HCT116 (cell line): ENCODE data around the gene VCX2. TPM values are rescaled to one million over a fixed set of nuclear protein-coding genes. Genes with fewer than 3 reads are reported as not detected.

Source experiments
- ATAC-seq: fragments of 200-7000 bp; cut with Tn5 transposase; 2 replicates; pipeline ENCODE4 v1.9.1; 2020; ENCODE audit warnings: mild to moderate bottlenecking, moderate library complexity
- BruUV-seq: library from RNA; stranded (reverse); fragments of 400-500 nt; replicated peaks from 2 replicates; lab custom pipeline; 2021; lab: Mats Ljungman, UMichigan
- CTCF ChIA-PET: fragments of 300-600 bp; sonication (Branson Sonifier 250); formaldehyde crosslinking; loops from one replicate; lab custom pipeline; 2021; ENCODE audit warnings: antibody characterized with exemption; lab: Charles Lee
- POLR2A ChIA-PET: fragments of 300-600, 350-600 bp; sonication (Branson Sonifier 250); formaldehyde crosslinking; loops from one replicate; lab custom pipeline; 2021; ENCODE audit warnings: antibody characterized with exemption; lab: Charles Lee
- RAD21 ChIA-PET, 2 experiments: fragments of 300-600 bp; sonication (Branson Sonifier 250); formaldehyde crosslinking; loops; one replicate each; lab custom pipeline; 2023; ENCODE audit warnings: low total read pairs in 2 of 2; ENCODE audit not compliant: uncharacterized antibody in 2 of 2, unreplicated experiment in 2 of 2, low non-redundant PET in 1 of 2; lab: Charles Lee
- DNase-seq: peaks from one replicate; pipeline ENCODE4 v3.0.0-alpha.2; 2010; ENCODE audit warnings: low read depth, low spot score
- H2AFZ ChIP-seq: fragments of 200-600 bp; shearing (Covaris generic), sonication (generic); 2 replicates; pipeline ENCODE4 v1.6.1; 2017; ENCODE audit warnings: low read depth, mixed run types, mixed read lengths, antibody characterized with exemption, low read length; ENCODE audit not compliant: poor library complexity, severe bottlenecking
- H3K27ac ChIP-seq: 2 replicates; pipeline ENCODE4 v1.5.1; 2012; ENCODE audit warnings: low read depth, low read length
- H3K27me3 ChIP-seq: fragments of 200-600 bp; sonication (generic); 2 replicates; pipeline ENCODE4 v1.6.1; 2016; ENCODE audit warnings: mixed run types, low read length, mixed read lengths; ENCODE audit not compliant: insufficient read depth
- H3K36me3 ChIP-seq, 2 experiments: fragments of 200-500 bp in 1 of 2; fragments of 200-600 bp in 1 of 2; sonication (Bioruptor generic) in 1 of 2; sonication (generic) in 1 of 2; 2 replicates each; pipeline versions ENCODE4 v1.5.1 to v1.6.1; 2014 to 2016; ENCODE audit warnings: low read length in 2 of 2, inconsistent platforms in 1 of 2, mixed read lengths in 1 of 2, mixed run types in 1 of 2; ENCODE audit not compliant: insufficient read depth in 2 of 2, control insufficient read depth in 1 of 2
- H3K4me1 ChIP-seq, 2 experiments: fragments of 200-600 bp in 1 of 2; sonication (generic) in 1 of 2; 2 replicates each; pipeline versions ENCODE4 v1.5.1 to v1.6.1; 2012 to 2017; ENCODE audit warnings: low read length in 2 of 2, inconsistent platforms in 1 of 2, mild to moderate bottlenecking in 1 of 2, mixed read lengths in 1 of 2, mixed run types in 1 of 2, moderate library complexity in 1 of 2; ENCODE audit not compliant: insufficient read depth in 2 of 2, control insufficient read depth in 1 of 2
- H3K4me2 ChIP-seq: fragments of 200-600 bp; sonication (generic); 2 replicates; pipeline ENCODE4 v1.6.1; 2017; ENCODE audit warnings: mixed run types, low read length, mixed read lengths
- H3K4me3 ChIP-seq, 2 experiments: fragments of 200-600 bp in 1 of 2; sonication (generic) in 1 of 2; replicated peaks in 1 of 2; 2 replicates each; pipeline ENCODE4 v1.5.1; 2011 to 2016; ENCODE audit warnings: low read length in 2 of 2, control low read depth in 1 of 2, low read depth in 1 of 2, mild to moderate bottlenecking in 1 of 2, mixed read lengths in 1 of 2, mixed run types in 1 of 2
- H3K79me2 ChIP-seq: fragments of 200-600 bp; sonication (generic); 2 replicates; pipeline ENCODE4 v1.6.1; 2017; ENCODE audit warnings: mild to moderate bottlenecking, mixed run types, low read length, moderate library complexity, mixed read lengths; ENCODE audit not compliant: insufficient read depth
- H3K9ac ChIP-seq: fragments of 200-600 bp; sonication (generic); 2 replicates; pipeline ENCODE4 v1.6.1; 2016; ENCODE audit warnings: low read length, mixed read lengths
- H3K9me2 ChIP-seq: fragments of 200-600 bp; sonication (generic), shearing (Covaris generic); 2 replicates; pipeline ENCODE4 v1.6.1; 2017; ENCODE audit warnings: mixed run types, mild to moderate bottlenecking, moderate library complexity; ENCODE audit not compliant: insufficient read depth
- H3K9me3 ChIP-seq, 2 experiments: fragments of 200-500 bp in 1 of 2; fragments of 200-600 bp in 1 of 2; sonication (Bioruptor generic) in 1 of 2; sonication (generic) in 1 of 2; 2 replicates each; pipeline ENCODE4 v1.6.1; 2014 to 2017; ENCODE audit warnings: low read length in 2 of 2, mixed read lengths in 2 of 2, inconsistent platforms in 1 of 2, low read depth in 1 of 2, mild to moderate bottlenecking in 1 of 2, mixed run types in 1 of 2, moderate library complexity in 1 of 2; ENCODE audit not compliant: control insufficient read depth in 1 of 2, insufficient read depth in 1 of 2
- H4K20me1 ChIP-seq: fragments of 200-600 bp; sonication (generic), shearing (Covaris generic); 2 replicates; pipeline ENCODE4 v1.6.1; 2017; ENCODE audit warnings: mixed run types, mild to moderate bottlenecking, moderate library complexity; ENCODE audit not compliant: insufficient read depth
- EZH2 ChIP-seq: fragments of 200-600 bp; sonication (generic); IDR thresholded peaks from 2 replicates; pipeline ENCODE4 v1.6.1; 2017; ENCODE audit warnings: antibody characterized with exemption, mixed run types
- SIN3A ChIP-seq: IDR thresholded peaks from 2 replicates; pipeline ENCODE4 v1.6.1; 2012; ENCODE audit warnings: low read depth
- TCF7L2 ChIP-seq: IDR thresholded peaks from 2 replicates; pipeline ENCODE4 v1.7.0; 2011; ENCODE audit warnings: borderline replicate concordance, inconsistent platforms; ENCODE audit not compliant: insufficient read depth, insufficient read length; ENCODE audit errors: extremely low read depth
- ZBTB33 ChIP-seq: IDR thresholded peaks from 2 replicates; pipeline ENCODE4 v1.6.1; 2011; ENCODE audit warnings: mild to moderate bottlenecking, low read length, moderate library complexity; ENCODE audit not compliant: insufficient replicate concordance; ENCODE audit errors: extremely low read depth
- ZFX ChIP-seq: fragments of 450-650 bp; IDR thresholded peaks from 2 replicates; pipeline ENCODE4 v1.6.1; 2017
- intact Hi-C: fragments of 100-400 bp; cut with micrococcal nuclease; formaldehyde crosslinking; loops from 2 replicates; pipeline ENCODE4 v1.10.0; 2022
- total RNA-seq: library from RNA; stranded (reverse); gene quantifications from one replicate; pipeline ENCODE4 v1.2.1, GENCODE V29; 2021; ENCODE audit not compliant: unreplicated experiment
- TF ChIP-seq, protein P1 (sequence below), 3 experiments: fragments of 200-600 bp in 1 of 3; sonication (generic) in 1 of 3; IDR thresholded peaks in 2 of 3; conservative IDR thresholded peaks in 1 of 3; 2 replicates each; pipeline ENCODE4 v1.5.1; 2012 to 2017; ENCODE audit warnings: low read depth in 2 of 3, low read length in 2 of 3, antibody characterized with exemption in 1 of 3, borderline replicate concordance in 1 of 3, control low read depth in 1 of 3, mild to moderate bottlenecking in 1 of 3, mixed read lengths in 1 of 3, mixed run types in 1 of 3, moderate library complexity in 1 of 3; ENCODE audit not compliant: insufficient read depth in 1 of 3
- TF ChIP-seq, protein P2 (sequence below): IDR thresholded peaks from 2 replicates; pipeline ENCODE4 v1.6.1; 2012; ENCODE audit warnings: low read depth
- TF ChIP-seq, protein P3 (sequence below): IDR thresholded peaks from 2 replicates; pipeline ENCODE4 v1.6.1; 2012

The VCX2 gene
- total RNA-seq, 1 experiment from 2014 or later: not detected

- TF ChIP-seq, protein P1, sequence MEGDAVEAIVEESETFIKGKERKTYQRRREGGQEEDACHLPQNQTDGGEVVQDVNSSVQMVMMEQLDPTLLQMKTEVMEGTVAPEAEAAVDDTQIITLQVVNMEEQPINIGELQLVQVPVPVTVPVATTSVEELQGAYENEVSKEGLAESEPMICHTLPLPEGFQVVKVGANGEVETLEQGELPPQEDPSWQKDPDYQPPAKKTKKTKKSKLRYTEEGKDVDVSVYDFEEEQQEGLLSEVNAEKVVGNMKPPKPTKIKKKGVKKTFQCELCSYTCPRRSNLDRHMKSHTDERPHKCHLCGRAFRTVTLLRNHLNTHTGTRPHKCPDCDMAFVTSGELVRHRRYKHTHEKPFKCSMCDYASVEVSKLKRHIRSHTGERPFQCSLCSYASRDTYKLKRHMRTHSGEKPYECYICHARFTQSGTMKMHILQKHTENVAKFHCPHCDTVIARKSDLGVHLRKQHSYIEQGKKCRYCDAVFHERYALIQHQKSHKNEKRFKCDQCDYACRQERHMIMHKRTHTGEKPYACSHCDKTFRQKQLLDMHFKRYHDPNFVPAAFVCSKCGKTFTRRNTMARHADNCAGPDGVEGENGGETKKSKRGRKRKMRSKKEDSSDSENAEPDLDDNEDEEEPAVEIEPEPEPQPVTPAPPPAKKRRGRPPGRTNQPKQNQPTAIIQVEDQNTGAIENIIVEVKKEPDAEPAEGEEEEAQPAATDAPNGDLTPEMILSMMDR (IDR thresholded peaks at IDR 0.05 in 2 of 3, conservative IDR thresholded peaks at IDR 0.05 in 1 of 3; ENCODE audit: borderline replicate concordance in 1 of 3, insufficient read depth in 1 of 3, low read depth in 2 of 3, low read length in 2 of 3): no peak
- TF ChIP-seq EZH2: no peak
- TF ChIP-seq SIN3A: no peak
Observed at GRCh38 chrX:8204943-8205342, 33.9 kb upstream of the VCX2 start (continued).

DNA sequence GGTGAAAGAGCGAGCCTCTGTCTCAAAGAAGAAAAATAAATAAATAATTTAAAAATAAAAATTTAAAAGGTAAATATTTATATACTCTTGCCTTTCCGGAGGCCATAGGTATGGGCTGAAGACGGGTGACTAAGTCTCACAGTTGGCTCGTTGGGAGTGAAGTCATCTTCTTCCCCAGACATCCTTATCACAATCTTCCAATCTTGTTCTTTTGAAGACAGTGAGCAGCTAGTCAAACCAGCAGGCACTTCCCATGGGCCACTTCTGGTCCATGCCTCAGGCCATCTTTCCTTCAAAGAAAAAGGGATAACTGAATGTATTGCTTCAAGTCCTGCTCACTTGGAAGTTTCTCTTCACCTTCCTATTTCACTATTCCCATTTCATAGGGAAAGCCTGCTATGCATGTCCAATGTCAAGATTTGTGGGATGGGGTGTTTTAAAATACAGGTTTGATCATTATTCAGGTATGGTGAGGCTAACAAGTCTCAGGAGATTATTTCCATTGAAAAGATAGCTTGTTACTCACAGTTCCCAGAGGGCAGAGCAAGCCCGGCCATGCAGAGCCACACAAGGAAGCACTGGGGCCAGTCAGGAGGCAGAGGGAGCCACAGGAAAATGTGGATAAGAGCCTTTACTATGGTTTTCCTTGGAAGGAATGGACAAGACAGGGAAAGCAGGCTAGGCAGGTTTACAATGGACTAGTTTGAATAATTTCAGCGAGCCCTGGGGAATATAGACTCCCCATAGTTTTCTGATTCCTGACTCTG, 33.3 kb upstream of the VCX2 start:
- no peak for ATAC-seq
- CTCF ChIA-PET: no interaction called here
- no peak overlapping the region for H3K27ac ChIP-seq

More for the DNA sequence above, 33.3 kb upstream of the VCX2 start:
- no peak overlapping the region for H3K4me3 ChIP-seq
- POLR2A ChIA-PET: no interaction called here
- H3K79me2 ChIP-seq: no peaks in the 10 kb centered on the region
- no peak for DNase-seq
- no peaks in the 10 kb centered on the region for H3K4me1 ChIP-seq
- no peaks in the 10 kb centered on the region; a peak in 1 of 4 replicates for H3K9me3 ChIP-seq
- intact Hi-C loops: no loop called here
- no peaks in the 10 kb centered on the region for H3K9me2 ChIP-seq
- no peak overlapping the region for H2AFZ ChIP-seq
- no peak overlapping the region for H3K4me2 ChIP-seq
- H3K9ac ChIP-seq: no peak overlapping the region
- no peaks in the 10 kb centered on the region for H4K20me1 ChIP-seq
- H3K27me3 ChIP-seq: no peaks in the 10 kb centered on the region
- TF ChIP-seq TCF7L2 (no peak), ZBTB33 (no peak), EZH2 (no peak), ZFX (no peak)
- TF ChIP-seq, protein P2, sequence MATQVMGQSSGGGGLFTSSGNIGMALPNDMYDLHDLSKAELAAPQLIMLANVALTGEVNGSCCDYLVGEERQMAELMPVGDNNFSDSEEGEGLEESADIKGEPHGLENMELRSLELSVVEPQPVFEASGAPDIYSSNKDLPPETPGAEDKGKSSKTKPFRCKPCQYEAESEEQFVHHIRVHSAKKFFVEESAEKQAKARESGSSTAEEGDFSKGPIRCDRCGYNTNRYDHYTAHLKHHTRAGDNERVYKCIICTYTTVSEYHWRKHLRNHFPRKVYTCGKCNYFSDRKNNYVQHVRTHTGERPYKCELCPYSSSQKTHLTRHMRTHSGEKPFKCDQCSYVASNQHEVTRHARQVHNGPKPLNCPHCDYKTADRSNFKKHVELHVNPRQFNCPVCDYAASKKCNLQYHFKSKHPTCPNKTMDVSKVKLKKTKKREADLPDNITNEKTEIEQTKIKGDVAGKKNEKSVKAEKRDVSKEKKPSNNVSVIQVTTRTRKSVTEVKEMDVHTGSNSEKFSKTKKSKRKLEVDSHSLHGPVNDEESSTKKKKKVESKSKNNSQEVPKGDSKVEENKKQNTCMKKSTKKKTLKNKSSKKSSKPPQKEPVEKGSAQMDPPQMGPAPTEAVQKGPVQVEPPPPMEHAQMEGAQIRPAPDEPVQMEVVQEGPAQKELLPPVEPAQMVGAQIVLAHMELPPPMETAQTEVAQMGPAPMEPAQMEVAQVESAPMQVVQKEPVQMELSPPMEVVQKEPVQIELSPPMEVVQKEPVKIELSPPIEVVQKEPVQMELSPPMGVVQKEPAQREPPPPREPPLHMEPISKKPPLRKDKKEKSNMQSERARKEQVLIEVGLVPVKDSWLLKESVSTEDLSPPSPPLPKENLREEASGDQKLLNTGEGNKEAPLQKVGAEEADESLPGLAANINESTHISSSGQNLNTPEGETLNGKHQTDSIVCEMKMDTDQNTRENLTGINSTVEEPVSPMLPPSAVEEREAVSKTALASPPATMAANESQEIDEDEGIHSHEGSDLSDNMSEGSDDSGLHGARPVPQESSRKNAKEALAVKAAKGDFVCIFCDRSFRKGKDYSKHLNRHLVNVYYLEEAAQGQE: no peak
- TF ChIP-seq, protein P1 (IDR thresholded peaks at IDR 0.05 in 2 of 3, conservative IDR thresholded peaks at IDR 0.05 in 1 of 3; ENCODE audit: borderline replicate concordance in 1 of 3, insufficient read depth in 1 of 3, low read depth in 2 of 3, low read length in 2 of 3): no peak
- TF ChIP-seq, protein P3, sequence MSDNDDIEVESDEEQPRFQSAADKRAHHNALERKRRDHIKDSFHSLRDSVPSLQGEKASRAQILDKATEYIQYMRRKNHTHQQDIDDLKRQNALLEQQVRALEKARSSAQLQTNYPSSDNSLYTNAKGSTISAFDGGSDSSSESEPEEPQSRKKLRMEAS: no peak
- TF ChIP-seq, all 23 proteins: peak for 0
- no TSS peak for BruUV-seq
- RAD21 ChIA-PET: no interaction called here
- no peaks in the 10 kb centered on the region for H3K36me3 ChIP-seq
